ENCODE results near the gene TNFSF15.

TNFSF15 gene

DNA sequence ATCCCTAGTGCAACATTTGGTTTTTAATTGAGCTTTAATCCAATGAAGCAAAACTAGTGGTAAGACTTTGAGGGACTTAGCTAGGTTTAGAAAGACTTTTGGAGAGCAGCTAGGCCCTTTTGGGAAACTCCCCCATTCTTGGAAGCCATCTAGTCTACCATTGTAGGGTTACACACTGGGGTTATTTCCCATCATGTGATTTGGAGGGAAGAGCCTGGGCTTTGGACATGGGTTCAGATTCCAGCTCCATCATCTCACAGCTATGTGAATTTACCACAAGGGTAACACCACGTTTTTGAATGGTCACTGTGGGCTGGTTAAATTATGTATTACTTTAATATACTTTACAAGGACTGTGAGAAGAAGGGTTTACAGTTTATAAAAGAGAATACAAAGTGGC lies 18.3 kb upstream of the TNFSF15 start:
- DNase-seq = no peak

DNA sequence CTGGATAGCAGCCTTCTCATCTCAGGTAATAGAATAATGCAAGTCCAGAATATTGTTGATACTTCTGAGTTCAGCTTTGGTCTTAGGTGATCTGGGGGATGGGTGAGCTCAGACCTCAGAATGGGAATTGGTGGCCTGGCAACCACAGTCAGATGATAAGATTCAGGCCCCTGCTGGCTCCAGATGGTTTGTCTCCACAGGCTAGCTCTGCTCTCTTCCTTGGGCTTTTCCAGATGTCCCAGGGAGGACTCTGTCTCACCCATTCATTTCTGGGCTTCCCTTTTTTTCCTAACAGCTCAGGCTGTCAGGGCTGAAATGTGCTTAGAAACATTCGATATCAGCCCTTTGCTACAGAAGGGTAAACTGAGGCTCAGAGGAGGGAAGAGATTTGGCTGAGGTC lies 17.6 kb upstream of the TNFSF15 start:
- DNase-seq = no peak

DNA sequence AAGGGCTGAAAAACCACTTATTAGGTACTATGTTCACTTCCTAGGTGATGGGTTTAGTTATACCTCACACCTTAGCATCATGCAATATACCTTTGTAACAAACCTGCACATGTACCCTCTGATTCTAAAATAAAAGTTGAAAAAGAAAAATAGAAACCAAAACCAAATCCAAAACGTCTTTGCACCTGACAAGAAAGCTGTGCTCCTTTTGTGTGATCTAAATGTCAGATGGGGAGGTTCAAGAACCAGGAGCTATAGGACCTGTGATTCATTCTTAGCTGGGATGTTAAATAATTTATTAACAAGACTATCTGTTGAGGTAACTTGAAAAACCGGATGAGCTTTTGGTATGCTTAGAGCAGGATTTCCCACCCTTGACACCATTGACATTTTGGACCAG lies 16.9 kb upstream of the TNFSF15 start:
- DNase-seq = no peak

DNA sequence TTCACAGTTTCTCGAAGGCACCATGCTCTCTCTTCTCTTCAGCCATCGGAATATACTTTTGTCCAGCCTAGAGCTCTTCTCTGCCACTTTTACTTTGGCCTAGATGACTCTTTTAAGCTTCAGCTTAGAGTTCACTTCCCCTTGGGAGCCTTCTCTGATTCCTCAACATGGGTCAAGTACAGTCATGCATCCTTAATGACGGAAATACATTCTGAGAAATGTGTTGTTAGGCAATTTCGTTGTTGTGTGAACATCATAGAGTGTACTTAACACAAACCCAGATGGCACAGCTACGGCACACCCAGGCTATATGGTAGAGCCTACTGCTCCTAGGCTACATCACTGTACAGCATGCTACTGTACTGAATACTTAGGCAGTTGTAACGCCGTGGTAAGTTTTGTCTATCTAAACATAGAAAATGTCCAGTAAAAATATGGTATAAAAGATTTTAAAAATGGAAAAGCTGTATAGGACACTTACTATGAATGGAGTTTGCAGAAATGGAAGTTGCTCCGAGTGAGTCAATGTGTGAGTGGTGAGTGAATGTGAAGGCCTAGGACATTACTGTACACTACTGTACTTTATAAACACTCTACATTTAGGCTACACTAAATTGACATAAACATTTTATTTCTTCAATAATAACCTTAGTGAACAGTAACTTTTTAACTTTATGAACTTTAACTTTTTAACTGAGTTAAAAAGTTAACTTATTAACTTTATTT lies 15.1 kb upstream of the TNFSF15 start:
- DNase-seq = no peak

DNA sequence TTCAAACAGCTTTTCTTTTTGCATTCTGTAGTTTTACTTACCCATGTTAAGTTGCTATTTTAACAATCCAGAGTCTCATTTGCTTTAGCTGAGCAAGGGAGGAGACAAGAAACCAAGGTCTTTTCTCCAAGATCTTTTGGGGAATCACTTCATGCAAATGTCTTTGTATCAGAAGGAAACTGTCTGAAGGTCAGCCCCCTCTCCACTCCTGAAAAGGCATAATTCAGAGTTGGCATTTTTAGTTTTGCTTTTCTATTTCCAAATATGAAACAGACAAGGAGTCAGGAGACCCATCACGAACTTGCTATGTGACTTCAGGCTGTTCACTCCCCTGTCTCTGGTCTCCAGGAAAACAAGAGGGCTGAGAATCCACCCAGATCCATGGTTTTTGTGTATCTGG lies 12.3 kb upstream of the TNFSF15 start:
- DNase-seq = no peak

DNA sequence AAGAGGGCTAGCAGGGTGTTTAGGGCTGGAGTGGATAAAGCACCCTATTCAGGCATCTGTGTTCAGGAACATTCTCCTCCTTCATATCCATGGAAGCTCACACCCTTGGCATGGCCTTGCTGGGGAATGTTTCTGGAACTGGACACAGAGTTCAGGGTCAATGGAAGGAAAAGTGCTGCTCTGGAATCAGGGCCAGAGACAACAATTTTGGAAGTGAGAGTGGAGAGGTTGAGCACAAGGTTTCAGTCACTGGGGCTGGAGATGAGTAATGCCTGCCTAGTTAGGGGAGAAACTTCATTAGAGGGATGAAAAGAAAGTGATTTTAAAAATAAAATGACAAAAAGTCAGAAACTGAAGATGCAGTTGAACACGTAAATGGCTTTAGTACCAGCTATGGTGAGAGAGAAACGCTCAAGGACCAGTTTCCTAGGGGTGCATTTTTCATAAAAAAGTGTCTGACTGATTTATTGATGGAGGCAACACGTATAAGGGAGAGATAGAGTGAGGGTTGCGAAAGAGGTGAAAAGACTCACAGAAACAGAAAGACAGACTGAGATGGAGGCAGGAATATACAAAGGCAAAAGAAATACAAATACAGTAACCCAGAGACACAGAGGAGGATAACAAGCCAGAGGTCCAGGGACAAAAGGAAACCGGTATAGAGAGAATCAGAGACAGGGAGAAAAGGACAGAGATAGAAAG lies 8.0 kb upstream of the TNFSF15 start:
- DNase-seq = peak; percentile 22

DNA sequence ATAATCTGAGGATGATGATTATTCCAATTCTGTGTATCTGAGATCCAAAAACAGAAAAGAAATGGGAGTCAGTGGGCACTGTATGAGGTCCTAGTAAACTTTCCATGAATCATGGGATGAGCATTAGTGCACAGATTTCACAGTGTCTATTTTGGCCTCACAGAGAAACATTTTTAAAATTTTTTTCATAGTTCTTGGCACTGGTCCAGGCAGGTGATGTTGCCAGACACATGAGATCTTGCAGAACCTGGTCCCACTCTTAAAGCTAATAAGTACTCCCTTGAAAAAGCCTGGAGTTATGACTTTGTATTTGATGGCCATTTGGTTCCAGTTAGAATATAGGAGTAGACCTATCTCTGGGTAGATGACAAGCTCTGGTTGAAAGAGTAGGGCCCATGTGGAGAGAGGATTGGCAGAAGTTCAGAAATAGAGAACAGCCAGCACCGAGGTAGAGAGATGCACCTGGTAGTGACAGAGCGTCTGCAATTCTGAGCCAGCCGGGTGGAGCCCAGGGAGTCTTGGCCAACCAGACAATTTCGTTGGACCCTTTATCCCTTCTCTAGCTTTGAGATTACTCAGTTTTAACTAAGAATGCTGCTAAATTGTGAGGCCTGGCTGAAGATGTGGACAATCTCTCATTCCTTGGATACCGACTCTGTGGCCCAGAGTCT lies 6.3 kb upstream of the TNFSF15 start:
- no peak for DNase-seq

DNA sequence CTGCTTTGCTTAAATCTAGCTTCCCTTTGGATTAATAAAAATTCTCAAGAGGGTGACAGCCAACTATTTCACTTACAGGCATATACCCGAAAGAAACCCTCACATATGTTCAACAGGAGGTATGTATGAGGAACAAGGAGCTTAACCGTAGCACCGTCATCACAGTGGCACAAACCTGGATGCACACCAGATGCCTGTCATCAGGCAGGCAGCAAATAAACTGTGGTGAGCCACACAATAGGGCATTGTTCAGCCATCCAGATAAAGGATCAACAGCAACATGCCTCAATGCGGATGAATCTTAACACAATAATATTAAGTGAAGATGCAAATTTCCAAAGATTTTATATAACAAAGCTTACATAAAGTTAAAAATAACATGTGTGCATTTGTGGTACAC lies 5.5 kb upstream of the TNFSF15 start:
- DNase-seq = no peak

DNA sequence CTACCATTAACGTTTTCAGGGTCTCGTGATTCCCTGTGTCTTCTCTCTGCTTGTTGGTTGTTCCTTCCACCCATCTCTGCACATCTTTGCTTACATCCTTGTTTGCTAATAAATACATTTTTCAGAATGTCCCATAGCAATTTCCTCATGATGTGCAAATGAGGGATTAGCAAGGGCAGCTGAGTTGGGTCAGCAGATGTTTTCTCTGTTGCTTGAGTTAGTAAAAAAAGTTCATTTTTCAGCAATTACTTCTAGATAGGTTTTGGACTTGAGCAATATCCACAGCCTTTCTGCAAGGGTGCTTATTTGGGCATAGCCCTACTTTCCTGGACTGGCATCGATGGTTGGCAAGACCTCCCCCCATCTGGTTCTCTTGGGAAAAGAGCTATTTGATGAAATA lies 4.8 kb upstream of the TNFSF15 start:
- DNase-seq = no peak

DNA sequence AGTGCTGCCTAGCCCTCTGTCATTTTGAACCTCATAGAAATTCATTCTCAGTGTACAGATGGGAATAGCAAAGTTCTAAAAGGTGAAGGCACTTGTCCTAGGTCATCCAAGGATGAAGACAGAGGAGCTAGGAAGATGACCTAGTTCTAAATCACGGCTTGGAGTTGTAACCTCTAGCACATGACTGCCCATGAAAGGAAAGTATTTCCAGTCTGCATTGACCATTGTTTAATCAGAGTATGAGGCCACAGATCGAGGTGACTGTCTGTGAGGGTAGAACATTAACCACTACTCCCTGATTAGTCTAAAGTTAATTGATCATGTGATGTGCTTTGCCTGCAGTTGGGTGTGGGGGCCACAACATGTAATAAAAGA lies 674 bp upstream of the TNFSF15 start:
- no peak for DNase-seq

DNA sequence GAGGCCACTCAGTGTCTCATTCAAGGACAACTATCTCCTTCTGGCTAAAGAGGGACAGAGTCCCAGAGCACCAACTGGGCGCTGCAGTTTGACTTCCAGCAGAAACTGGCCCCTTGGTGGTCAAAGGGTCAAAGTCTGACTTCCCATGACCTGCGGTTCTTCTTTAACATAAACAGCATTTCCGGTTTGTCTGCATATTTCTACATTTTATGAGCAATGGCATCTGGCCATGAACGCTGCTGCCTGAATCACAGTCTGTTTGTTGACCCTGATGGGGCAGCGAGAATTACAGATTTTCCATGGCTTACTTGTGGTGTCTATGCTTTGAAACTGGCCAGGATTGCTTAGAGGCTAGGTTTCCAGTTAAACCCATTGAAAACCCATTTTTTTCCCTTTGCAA lies 1.3 kb downstream of the TNFSF15 start:
- no peak for DNase-seq

DNA sequence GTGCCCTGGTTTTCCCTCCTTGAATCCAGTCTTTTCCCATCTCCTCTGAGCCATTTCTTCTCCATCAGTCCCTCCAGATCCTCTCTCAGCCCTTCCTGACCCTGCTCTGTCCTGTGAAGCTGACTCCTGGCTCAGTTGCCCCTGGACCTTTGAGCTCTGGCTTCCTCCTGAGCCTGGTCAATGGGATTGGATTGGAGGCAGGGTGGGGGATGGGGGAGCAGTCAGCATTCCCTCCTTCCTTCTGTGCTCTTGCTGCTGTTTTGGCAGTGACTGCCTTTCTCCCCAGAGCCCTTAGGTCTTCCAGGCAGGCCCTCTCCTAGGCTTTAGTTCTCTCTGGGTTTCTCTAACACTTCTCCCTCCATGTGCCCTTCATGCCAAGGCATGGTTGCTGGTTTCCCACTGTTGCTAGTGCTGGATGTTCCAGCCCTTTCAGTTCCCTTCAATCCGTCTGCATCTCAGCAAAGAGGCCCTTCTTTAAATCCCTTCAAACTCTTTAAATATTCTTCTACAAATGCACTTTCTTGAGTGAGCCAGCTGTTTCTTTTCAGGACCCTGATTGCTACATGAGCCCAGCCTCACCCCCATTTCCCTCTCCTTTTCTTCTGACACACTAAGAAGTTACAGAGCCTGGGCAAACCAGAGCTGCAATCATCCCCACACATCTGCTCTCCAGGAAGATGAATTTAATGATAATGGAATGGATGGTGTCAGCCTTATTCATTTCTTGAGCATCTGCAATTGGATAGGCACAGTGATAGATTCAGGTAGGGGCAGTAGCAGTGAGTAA lies 2.2 kb downstream of the TNFSF15 start:
- no peak for DNase-seq

DNA sequence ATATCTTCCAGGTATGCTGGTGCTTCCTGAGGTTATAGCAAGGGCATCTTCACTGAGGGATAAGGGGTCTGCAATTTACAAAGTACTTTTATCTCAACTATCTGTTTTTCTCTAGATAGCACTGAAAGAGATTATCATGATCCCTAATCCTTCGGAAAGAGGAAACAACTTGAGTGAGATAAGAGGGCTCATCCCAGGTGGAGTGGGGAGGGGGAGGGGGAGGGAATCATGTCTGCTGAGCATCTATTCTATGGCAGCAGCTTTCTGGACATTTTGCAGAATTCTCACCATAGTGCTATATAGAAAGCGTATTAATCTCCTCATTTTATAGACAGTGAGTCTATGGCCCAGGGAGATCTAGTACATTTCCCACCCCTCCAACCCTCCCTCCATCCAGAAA lies 5.9 kb downstream of the TNFSF15 start:
- DNase-seq = no peak

DNA sequence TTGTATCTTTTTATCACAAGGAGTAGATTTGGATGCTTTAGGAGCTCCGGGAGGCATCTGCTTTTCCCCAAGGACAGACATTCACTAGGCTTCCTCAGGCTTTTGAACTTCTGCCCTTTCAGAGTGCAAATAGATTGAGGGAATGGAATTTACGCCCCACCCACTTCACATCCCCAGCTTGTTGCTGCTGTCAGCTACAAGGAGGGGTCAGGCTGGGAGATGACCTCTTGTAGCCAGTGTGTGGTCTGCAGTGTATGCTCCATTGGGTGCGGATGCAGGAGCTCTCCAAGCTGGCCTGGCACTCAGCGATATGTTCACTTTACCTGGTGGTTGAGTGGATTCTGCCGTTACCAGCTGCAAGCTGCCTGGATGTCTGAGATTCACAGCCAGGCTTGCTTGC lies 6.4 kb downstream of the TNFSF15 start:
- no peak for DNase-seq

DNA sequence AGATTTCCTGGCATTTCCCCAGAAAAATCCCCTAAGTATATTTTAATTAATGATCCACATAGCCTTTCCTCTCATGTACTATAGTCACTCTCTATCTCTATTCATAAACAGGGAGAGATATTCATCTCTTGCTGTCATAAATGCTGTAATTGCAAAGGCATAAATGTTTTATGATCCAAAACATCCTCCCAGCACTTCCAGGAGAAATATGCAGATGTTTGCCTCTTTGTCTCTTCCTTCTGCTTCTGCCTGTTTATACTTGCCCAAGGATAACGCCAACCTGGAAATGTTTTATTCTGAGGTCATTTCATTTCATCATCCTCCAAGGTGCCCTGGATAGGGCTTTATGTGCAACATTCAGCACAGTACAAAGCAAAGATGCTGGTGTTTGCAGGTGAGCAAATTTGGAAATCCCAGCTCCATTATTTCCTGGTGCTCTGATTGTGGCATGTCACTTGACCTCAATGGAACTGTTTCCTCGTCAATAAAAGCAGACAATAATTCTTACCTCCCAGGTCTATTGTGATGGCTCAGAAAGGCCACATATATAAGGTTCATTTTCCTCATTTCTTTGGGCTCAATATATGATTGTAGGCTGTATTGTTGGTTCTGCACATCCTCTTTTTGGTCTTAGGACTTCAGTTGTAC lies 6.9 kb downstream of the TNFSF15 start:
- no peak for DNase-seq

DNA sequence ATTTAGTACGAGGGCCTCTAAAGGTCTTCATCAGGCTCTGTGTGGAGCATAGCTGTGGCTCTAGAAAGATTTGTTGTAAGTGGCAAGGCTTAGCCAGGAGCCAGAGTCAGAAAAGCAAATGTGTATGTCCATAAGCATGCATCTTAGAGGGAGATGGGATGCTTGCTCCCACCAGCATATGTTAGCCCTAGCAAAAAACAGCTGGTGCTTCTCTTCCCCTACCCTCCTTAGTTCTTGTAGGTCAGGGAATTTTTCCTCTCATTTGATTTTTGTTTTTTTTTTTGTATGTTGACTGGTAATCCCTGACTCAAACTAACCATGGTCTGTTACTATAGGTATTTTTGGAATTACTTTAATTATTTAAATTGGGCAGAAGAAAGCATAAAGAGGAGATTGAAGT lies 7.7 kb downstream of the TNFSF15 start:
- DNase-seq = no peak

DNA sequence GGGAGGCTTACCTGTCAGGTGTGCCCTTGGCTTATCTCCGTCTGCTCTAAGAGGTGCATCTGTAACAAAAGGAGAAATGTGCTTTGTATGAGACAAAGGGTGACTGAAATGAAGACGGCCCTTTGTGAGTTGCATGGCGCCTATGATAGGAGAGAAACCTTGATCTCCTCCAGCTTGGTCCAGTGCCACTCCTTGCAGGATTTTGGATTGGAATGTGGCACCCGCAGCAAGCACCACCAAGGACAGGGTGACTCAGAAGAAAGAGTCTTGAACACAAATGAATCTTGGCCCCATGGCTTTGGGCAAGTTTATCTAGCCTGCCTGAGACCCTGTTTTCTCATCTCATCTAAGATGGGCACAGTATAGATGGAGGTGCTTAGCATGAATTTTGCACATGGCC lies 13.4 kb downstream of the TNFSF15 start:
- DNase-seq = no peak

DNA sequence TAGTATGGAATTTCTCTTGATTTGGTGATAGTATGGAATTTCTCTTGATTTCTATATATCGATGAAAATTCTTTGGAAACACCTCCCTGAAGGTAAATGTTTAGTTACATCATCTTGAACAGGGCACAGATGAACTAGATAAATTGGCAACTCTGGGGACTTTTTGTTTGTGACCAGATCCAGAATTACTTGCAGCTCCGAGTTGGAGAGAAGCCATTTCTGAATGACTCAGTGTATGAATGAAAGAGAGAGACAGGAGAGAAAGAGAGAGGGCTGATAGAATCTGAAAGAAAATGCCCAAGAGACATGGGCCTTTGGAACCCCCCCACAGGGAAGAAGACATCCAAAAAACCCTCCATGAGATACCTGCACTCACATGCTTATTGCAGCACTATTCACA lies 14.1 kb downstream of the TNFSF15 start:
- no peak for DNase-seq

DNA sequence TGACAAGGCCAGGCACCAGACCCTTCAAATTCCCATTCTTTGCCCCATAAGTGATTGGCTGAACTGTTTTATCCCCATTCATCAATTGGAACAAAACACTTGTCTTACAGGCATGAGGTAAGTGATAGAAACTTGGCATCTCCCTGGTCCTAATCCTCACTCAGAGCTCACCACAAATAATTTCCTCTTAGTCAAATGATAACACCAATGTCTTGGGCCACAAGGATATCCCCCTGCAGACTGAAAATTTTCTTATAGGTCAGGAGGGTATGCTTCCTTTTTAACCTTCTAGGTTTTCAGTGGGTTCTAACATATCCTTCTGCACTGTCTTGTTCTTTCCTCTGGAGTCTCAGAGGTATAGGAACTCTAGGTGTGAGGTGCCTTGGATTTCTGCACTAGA lies 14.5 kb downstream of the TNFSF15 start:
- no peak for DNase-seq

DNA sequence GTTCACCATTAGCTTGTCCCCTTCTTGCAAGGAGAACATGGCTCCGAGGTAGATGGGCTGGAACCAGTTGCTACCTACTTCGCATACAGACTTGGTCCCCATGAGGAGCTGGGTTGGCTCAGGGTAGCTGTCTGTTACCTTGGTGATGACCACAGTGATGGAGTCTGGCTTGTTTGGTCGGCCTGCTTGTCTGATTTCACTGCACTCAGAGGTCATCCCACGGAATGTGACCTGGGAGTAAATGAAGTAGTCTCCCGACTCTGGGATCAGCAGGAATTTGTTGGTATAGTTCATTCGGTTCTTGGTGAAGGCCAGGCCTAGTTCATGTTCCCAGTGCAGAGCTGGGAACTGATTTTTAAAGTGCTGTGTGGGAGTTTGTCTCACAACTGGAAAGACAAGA lies 15.3 kb downstream of the TNFSF15 start:
- DNase-seq = no peak

DNA sequence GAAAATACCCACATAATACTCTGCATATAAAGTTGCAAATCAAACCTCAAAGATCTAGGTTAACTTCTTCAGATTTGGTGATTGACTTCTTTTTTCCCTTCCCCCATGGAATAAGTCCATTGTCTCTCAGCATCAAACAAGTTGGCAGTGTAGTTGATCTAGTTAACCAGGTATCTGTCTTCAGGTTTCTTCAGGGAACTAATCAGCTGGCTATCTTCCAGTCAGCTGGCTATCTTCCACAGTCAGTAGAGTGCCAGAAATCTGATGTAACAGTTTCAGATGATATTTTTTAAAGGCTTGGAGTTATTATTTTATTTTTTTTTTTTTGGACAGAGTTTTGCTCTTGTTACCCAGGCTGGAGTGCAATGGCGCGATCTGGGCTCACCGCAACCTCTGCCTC lies 16.8 kb downstream of the TNFSF15 start:
- DNase-seq = no peak

DNA sequence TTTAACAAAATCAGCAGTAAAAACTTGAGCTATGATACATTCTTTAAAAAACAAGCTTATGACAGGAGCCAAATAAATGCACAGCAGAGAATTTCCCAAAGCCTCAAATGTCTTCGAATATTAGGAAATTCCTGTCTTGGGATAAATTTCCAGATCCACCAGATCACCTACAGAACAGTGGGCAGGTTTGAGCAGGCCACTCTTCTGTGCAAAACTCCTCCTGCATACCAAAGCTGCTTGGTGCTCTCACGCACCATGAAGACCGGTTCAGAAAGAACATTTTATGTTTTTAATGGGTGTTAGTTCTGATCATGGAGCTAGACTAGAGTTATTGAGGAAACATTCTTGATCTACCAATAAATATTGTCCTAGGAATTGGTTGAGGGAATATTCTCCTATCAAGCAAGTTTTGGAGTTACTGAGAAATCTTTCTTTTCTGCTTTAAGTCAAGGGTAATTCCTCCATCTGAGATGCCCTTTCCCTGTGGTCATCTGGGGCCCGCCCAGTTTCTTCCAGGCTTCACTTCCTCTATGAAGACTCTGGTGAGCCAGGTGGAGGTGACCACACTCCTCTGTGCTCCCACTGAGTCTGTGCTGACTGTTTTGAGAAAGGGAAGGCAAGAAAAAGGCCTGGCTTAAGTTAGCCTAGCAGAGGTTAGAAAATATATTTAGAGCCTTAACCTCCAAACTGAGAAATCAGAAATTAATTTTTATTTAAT lies 17.9 kb downstream of the TNFSF15 start:
- no peak for DNase-seq
